Measurements from ENCODE around the gene SLC6A7. TPM values are rescaled to one million over a fixed set of nuclear protein-coding genes. Genes with fewer than 3 reads are reported as not detected.

SLC6A7 gene
- total RNA-seq, 1 experiment from 2014 or later: 0.04 TPM

DNA sequence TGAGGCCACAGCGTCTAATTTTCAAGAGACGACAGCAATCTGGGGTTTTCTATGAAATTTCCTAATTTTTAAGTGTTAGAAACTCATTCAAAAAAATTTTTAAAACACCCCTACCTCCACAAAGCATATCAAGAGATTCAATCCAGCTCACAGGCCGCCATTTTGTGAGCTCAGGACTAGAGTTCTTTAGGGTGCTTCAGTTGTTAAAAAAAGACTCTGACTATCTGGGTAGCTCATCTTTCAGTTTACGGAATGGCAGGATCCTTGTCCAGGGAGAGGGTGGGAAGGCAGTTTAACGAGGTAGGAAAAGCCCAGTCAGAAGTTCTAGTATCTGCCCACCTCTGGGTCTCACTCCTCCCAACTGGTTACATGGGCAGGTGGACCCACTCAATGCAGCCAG lies 56.6 kb downstream of the SLC6A7 start:
- ChIA-PET POLR2A (no interaction called here), CTCF (interaction anchor here (0.7 to 1.7 kb wide), 6 partner anchors 10 to 105 kb away, joined by 3 to 6 read pairs (median 4); no protein-coding TSS in a partner anchor)
- TF ChIP-seq ETV6 (CRISPR knock-in tag; IDR thresholded peaks at IDR 0.05) (no peak), MAX (CRISPR knock-in tag; IDR thresholded peaks at IDR 0.05) (no peak), GTF2I (CRISPR knock-in tag; conservative IDR thresholded peaks at IDR 0.05) (no peak), RORB (CRISPR knock-in tag; IDR thresholded peaks at IDR 0.05) (no peak), CDX4 (CRISPR knock-in tag; IDR thresholded peaks at IDR 0.05; ENCODE audit: borderline replicate concordance) (no peak), ZNF396 (CRISPR knock-in tag; IDR thresholded peaks at IDR 0.05; ENCODE audit: borderline replicate concordance) (no peak), GRHL2 (CRISPR knock-in tag; IDR thresholded peaks at IDR 0.05; ENCODE audit: insufficient replicate concordance, severe bottlenecking) (no peak), EMX1 (CRISPR knock-in tag; IDR thresholded peaks at IDR 0.05) (no peak), ESRRA (CRISPR knock-in tag; IDR thresholded peaks at IDR 0.05; ENCODE audit: borderline replicate concordance) (no peak), CTCF (IDR thresholded peaks at IDR 0.05) (no peak), TEAD4 (CRISPR knock-in tag; IDR thresholded peaks at IDR 0.05) (no peak), CREB1 (CRISPR knock-in tag; IDR thresholded peaks at IDR 0.05) (no peak)
- TF ChIP-seq, protein P1, sequence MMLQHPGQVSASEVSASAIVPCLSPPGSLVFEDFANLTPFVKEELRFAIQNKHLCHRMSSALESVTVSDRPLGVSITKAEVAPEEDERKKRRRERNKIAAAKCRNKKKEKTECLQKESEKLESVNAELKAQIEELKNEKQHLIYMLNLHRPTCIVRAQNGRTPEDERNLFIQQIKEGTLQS (CRISPR knock-in tag; conservative IDR thresholded peaks at IDR 0.05): no peak
- TF ChIP-seq, protein P2, sequence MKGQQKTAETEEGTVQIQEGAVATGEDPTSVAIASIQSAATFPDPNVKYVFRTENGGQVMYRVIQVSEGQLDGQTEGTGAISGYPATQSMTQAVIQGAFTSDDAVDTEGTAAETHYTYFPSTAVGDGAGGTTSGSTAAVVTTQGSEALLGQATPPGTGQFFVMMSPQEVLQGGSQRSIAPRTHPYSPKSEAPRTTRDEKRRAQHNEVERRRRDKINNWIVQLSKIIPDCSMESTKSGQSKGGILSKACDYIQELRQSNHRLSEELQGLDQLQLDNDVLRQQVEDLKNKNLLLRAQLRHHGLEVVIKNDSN (CRISPR knock-in tag; IDR thresholded peaks at IDR 0.05): no peak
- TF ChIP-seq, protein P3, sequence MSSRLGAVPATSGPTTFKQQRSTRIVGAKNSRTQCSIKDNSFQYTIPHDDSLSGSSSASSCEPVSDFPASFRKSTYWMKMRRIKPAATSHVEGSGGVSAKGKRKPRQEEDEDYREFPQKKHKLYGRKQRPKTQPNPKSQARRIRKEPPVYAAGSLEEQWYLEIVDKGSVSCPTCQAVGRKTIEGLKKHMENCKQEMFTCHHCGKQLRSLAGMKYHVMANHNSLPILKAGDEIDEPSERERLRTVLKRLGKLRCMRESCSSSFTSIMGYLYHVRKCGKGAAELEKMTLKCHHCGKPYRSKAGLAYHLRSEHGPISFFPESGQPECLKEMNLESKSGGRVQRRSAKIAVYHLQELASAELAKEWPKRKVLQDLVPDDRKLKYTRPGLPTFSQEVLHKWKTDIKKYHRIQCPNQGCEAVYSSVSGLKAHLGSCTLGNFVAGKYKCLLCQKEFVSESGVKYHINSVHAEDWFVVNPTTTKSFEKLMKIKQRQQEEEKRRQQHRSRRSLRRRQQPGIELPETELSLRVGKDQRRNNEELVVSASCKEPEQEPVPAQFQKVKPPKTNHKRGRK (CRISPR knock-in tag; IDR thresholded peaks at IDR 0.05; ENCODE audit: borderline replicate concordance): no peak
- TF ChIP-seq, protein P4, sequence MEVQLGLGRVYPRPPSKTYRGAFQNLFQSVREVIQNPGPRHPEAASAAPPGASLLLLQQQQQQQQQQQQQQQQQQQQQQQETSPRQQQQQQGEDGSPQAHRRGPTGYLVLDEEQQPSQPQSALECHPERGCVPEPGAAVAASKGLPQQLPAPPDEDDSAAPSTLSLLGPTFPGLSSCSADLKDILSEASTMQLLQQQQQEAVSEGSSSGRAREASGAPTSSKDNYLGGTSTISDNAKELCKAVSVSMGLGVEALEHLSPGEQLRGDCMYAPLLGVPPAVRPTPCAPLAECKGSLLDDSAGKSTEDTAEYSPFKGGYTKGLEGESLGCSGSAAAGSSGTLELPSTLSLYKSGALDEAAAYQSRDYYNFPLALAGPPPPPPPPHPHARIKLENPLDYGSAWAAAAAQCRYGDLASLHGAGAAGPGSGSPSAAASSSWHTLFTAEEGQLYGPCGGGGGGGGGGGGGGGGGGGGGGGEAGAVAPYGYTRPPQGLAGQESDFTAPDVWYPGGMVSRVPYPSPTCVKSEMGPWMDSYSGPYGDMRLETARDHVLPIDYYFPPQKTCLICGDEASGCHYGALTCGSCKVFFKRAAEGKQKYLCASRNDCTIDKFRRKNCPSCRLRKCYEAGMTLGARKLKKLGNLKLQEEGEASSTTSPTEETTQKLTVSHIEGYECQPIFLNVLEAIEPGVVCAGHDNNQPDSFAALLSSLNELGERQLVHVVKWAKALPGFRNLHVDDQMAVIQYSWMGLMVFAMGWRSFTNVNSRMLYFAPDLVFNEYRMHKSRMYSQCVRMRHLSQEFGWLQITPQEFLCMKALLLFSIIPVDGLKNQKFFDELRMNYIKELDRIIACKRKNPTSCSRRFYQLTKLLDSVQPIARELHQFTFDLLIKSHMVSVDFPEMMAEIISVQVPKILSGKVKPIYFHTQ (CRISPR knock-in tag; IDR thresholded peaks at IDR 0.05): no peak
- Mint-ChIP-seq H3K27ac (no peak overlapping the region), H3K27me3 (ENCODE audit: low read depth) (no peaks in the 10 kb centered on the region), H3K9me3 (no peaks in the 10 kb centered on the region), H3K4me3 (no peak overlapping the region), H3K4me1 (no peaks in the 10 kb centered on the region), H3K36me3 (no peaks in the 10 kb centered on the region)
- ATAC-seq: no peak
- no peak for DNase-seq (ENCODE audit: low spot score)

GRCh38 chr5:150246835-150247234 lies 57.0 kb downstream of the SLC6A7 start:
- Mint-ChIP-seq H3K9me3 (no peaks in the 10 kb centered on the region), H3K4me3 (no peak overlapping the region), H3K36me3 (no peaks in the 10 kb centered on the region), H3K4me1 (no peaks in the 10 kb centered on the region), H3K27me3 (ENCODE audit: low read depth) (no peaks in the 10 kb centered on the region), H3K27ac (no peak overlapping the region)
- ChIA-PET POLR2A (no interaction called here), CTCF (interaction anchor here (0.7 to 1.7 kb wide), 7 partner anchors 9 to 150 kb away, joined by 3 to 6 read pairs (median 4); no protein-coding TSS in a partner anchor)
- ATAC-seq (no peak), DNase-seq (ENCODE audit: low spot score) (no peak)
- TF ChIP-seq KAT7 (CRISPR knock-in tag; IDR thresholded peaks at IDR 0.05; ENCODE audit: borderline replicate concordance): no peak
- no peak for TF ChIP-seq E2F1 (CRISPR knock-in tag; IDR thresholded peaks at IDR 0.05)
- no peak for TF ChIP-seq ZNF425 (CRISPR knock-in tag; conservative IDR thresholded peaks at IDR 0.05)
- no peak for TF ChIP-seq ESRRA (CRISPR knock-in tag; IDR thresholded peaks at IDR 0.05; ENCODE audit: borderline replicate concordance)
- TF ChIP-seq, protein P5, sequence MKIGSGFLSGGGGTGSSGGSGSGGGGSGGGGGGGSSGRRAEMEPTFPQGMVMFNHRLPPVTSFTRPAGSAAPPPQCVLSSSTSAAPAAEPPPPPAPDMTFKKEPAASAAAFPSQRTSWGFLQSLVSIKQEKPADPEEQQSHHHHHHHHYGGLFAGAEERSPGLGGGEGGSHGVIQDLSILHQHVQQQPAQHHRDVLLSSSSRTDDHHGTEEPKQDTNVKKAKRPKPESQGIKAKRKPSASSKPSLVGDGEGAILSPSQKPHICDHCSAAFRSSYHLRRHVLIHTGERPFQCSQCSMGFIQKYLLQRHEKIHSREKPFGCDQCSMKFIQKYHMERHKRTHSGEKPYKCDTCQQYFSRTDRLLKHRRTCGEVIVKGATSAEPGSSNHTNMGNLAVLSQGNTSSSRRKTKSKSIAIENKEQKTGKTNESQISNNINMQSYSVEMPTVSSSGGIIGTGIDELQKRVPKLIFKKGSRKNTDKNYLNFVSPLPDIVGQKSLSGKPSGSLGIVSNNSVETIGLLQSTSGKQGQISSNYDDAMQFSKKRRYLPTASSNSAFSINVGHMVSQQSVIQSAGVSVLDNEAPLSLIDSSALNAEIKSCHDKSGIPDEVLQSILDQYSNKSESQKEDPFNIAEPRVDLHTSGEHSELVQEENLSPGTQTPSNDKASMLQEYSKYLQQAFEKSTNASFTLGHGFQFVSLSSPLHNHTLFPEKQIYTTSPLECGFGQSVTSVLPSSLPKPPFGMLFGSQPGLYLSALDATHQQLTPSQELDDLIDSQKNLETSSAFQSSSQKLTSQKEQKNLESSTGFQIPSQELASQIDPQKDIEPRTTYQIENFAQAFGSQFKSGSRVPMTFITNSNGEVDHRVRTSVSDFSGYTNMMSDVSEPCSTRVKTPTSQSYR (CRISPR knock-in tag; IDR thresholded peaks at IDR 0.05): no peak

All from WTC11 (cell line).